ENCODE data around the gene P2RY12.

P2RY12 gene

DNA sequence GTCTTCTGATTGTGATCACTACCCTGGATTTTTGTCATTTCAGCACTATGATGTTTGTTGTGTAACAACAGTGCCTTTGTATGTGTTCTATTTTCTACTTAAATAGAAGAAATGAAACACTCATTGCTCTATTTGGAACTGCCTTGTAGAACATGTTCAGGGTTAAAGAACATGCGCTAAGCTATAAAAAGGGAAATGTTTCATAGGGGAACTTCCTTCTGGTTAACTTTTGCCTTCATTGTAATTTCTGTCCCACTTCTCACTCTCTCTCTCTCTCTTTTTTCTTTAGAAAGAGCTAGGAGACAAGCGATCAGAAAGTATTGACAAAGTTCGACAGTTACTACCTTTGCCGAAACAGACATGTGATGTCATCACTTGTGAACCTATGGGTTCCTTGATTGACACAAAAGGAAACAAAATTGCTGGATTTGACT is at the start of gene P2RY12:
TSS of gene P2RY12 (minus strand) at position 13 of the 434 bp plus-strand sequence. CDS start 45,908 bp downstream, outside the sequence.
- Histone ChIP-seq H3K4me3 (no peak within 1 kb of the TSS), H3K27ac (peak within 1 kb of the TSS in 3 of 21 experiments; percentile 16 to 55 (median 18))

DNA sequence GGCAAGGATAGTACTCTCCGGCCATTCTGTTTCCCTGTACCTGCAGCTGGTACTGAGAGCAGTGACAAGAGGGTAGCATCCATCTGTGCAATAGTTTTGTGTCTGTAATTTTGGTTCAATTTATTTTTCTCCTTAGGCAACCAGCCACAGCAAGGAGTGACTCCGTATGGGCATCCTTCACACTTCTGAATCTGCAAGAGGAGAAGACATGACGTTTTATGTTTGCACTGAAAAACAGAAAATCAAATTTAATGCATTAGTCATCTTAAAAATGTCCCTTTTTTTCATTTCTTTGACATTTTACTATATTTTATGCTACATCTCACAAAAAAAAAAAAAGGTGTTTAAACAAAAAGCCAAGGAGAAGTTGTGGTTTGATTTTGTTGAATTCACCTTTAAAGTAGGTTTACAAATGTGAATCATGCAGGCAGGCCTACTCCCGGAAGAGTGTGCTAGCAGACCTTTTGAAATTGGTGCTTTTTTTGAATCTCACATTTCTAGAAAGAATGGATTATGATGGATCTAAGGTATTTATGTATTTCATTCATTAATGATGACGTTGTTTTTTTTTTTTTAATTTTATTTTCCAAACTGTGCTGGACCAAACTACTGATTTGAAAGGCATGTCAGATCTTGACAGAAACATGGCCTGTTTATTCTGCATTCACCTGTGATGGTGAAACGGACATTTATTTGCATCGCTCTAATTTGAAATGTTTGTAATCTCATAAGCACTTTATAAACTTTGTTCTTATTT is 48.2 kb upstream of the P2RY12 start:
- Histone ChIP-seq H3K4me3 (no peak overlapping the region), H3K27ac (no peak overlapping the region)

DNA sequence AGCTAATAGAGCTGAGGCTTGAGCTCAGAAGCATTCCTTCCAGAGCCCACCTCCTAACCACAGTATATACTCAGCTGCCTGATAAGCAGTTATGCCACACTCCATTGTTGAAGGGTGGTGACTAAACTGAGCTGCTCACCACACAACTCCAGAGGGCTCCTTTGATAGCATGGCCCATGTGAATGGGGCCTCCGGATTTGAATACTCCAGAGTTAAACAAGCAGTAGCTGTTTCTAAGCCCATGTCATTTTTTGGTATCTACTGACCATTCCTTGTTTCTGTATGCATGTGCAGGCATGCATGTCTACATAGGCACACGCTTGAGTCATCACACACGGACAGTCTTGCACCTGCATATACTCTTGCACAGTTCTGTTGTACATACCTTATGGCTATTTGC is 47.4 kb upstream of the P2RY12 start:
- no peak overlapping the region for H3K4me3 ChIP-seq
- H3K27ac ChIP-seq: peak overlapping the region in 1 of 21 experiments; percentile 48

DNA sequence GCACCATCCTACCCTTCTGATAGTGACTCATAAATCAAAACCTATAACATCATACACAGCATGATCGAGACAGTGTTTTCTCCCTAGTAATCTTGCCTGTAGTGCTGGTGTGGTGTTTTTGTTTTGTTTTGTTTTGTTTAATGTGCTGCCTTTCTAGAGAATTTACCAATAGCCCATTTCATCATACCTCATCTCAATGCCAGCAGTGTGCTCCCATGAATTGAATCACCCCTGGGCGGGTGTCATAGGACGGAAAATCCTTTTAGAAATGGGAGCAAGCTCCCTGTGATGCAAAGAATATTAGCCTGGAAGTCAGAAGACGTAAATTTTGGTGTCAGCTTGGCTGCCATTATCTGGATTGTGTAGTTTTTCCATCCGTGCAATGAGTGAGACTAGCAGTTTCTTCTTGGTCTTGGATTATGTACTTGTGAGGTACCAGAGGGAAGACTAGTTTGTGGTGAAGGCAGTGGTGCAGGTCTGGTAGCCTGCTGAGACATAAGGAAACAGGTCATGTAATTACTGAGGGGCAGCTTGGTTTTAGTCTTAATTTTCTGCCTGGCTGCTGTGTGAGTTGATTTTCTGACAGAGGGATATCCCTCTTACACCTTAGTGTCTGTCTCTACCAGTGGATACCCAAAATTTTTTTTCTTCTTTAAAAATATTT is 46.4 kb upstream of the P2RY12 start:
- H3K4me3 ChIP-seq: no peak overlapping the region
- peak overlapping the region in 3 of 21 experiments; percentile 26 to 48 (median 41) for H3K27ac ChIP-seq

DNA sequence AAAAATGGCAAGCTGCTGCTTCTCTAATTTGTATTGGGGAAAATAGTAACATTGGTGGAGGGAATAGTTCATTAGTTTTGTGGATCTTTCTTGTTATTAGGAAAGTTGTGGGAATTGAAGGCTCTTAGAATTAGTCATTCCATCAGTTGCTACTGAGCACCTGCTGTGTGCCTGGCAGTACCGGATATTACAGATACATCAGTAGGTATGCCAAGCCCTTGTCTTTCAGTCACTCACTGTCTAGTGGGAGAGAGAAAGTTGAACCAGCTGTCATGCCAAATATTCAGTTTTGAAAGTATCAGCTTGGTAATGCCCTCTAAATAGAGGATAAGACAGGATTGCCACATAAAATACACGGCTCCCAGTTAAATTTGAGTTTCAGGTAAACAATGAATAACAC is 43.8 kb upstream of the P2RY12 start:
- no peak overlapping the region for H3K4me3 ChIP-seq
- no peak overlapping the region for H3K27ac ChIP-seq

DNA sequence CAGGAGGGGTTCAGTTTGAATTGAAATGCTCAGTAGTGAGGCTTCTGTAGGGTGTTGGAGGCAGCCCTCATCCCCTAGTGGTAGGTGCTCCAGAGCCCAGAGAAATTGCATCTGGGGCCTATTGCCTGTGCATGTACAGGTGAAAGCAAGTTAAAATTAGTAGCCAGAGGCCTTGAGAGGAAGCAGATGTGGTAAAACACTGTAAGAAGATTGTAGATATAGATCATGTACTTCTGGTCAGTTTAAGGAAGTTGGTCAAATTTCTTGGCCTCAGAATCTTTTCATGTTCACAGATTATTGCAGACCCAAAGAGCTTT is 41.7 kb upstream of the P2RY12 start:
- no peak overlapping the region for H3K4me3 ChIP-seq
- H3K27ac ChIP-seq: no peak overlapping the region

DNA sequence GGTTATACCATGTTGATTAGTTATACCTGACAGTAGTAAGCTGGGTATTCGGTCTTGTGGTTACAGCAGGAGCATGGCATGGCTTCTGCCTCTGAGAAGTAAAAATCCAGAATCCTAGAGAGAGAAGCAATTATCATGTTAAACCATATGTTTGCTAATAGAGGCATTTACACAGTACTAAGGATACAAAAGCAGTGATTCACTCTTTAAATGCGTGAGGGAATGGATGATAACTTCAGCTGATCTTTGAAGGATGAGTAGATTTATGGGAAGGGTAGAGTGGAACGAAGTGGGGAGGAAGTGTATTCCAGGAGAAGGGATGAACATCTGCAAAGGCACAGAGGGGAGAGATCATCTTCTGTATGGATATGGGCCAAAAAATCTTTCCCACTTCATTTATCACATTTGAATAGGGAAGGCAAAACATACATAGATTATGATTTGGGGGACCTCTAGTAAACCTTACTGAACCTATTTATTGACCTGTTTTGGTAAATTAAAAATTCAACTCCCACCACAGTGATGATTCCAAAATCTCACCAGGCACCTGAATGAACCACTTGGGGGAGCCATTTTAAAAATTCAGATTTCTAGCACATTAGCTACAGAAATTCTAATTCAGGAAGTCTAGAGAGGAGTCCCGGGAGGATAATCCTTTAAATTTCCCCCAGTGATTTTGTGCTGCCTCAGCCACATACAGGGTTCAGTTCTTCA is 41.2 kb upstream of the P2RY12 start:
- no peak overlapping the region for H3K27ac ChIP-seq
- no peak overlapping the region for H3K4me3 ChIP-seq

DNA sequence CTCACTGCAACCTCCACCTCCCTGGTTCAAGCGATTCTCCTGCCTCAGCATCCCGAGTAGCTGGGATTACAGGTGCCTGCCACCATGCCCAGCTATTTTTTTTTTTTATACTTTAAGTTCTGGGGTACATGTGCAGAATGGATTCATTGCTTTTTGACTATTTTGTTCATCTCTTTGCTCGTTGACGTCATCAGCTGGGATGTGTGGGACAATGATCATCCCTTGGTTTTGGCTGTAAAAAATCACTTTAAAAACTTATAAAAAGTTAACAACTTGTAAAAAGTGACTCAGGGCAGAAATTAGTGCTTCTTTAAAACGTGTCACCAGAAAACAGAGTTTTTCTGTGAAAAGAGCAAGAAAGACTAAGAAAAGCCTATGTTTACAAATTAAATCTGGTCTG is 38.5 kb upstream of the P2RY12 start:
- Histone ChIP-seq H3K27ac (no peak overlapping the region), H3K4me3 (no peak overlapping the region)

DNA sequence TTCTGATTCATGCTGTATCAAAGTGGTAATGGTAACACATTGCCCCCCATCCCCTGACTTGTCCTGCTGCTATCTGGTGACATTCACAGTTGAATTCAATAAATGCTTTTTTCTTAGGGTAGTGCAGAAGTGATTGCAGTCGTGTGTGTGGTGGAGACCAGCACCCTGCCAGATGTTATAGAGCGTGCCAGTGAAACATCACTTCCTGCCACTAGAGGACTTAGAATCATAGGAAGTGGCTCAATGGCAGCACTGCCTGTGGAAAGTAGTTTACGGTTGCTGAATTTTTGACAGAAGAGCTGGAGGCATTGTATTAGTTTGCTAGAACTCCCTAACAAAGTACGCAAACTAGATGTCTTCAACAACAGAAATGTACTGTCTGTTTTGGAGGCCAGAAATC is 37.4 kb upstream of the P2RY12 start:
- Histone ChIP-seq H3K27ac (no peak overlapping the region), H3K4me3 (no peak overlapping the region)

DNA sequence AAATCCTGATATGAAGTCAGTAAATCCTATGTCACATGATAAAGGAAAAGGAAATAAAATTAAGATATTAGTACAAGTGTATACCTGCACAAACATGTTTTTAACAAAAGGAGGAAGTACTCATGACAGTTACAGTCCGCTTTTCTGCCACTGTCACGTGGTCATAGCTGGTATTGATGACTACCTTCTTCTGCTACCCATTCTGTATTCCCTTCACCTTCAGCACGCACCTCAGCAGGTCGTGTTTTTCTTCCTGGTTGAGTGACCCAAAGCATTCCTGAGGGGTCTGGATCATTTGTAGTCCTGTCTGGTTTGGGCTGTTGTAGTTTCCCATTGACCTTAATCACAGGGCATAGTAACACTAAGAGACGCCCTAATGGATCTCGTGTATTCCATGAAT is 35.3 kb upstream of the P2RY12 start:
- no peak overlapping the region for H3K4me3 ChIP-seq
- H3K27ac ChIP-seq: no peak overlapping the region

DNA sequence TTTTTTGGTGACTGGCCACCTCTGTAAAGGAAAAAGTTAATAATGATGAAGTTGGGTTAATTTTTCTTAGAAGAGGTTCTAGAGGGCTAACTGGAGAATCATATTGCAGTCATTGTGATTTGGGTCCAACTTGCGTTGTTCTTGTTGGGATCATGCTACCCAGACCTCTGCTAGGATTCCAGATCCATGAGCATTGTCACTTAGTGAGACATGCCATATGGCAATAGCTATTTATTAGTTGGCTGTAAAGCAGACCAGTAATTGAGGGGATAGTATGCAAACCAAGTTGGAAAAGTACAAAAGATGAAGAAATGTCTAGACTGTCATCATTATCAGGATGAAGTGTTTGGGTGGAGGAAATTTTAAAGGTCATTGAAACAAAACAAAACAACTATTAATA is 30.7 kb upstream of the P2RY12 start:
- Histone ChIP-seq H3K27ac (no peak overlapping the region), H3K4me3 (no peak overlapping the region)

DNA sequence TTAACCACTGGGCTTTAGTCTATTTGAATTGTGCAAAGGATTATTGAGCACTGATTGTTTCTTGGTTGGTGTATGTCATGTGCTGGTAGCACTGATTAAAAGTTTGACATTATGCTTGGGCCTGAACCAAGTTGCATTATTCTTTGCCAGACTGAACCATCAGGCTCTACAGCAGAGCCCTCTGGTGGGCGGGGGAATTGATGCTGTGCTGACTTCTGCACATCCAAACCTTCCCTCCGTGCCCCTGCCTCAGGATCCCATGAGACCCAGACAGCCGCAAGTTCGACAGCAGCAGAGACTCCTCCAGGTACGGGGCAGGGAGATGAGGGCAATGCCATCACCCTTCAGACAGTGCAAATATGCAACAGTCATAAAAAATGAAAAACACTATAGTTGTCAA is 28.4 kb upstream of the P2RY12 start:
- no peak overlapping the region for H3K27ac ChIP-seq
- no peak overlapping the region for H3K4me3 ChIP-seq

DNA sequence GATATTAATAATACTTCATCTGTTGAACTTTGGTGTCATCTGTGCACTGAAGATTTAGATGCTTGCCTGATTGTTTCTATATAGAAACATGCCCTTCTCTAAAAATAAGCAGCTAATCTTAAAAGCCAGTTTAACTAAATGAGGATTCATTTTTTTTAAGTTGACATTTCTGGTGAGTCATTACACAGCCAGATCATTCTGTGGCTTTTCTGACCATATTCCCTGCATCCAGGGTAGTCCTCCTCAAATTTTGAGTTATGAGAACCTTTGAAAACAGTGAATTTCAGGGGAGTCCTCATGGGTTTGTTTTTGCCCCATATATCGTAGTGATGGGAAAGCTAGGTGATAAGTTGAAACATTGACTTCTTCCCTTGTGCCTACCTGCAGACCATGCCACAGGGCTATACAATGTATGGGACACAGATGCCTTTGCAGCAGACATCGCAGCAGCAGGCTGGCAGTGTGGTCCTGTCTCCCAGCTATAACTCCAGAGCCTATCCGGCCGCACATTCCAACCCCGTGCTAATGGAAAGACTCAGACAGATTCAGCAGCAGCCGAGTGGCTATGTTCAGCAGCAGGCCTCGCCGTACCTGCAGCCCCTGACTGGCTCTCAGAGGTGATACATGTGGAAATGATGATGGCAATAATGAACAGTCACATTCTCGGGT is 26.5 kb upstream of the P2RY12 start:
- no peak overlapping the region for H3K27ac ChIP-seq
- H3K4me3 ChIP-seq: no peak overlapping the region

DNA sequence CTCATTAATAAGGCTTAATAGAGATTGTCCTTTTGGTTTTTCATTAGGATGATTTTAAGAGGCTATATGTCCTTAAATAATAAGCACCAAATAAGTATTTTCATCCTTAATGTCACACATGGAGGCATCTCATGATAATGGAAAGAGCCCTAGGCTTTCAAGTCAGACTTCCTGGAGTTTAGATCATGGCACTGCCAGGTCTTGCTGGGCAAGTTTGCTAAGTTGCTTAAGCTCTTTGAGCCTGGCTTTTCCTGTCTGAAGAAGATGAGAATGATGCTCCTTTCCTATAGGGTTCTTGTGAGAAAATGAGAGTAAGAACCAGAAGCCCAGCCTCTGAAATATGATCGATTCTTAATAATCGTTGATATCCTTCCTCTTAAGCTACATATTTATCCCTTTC is 23.4 kb upstream of the P2RY12 start:
- no peak overlapping the region for H3K4me3 ChIP-seq
- no peak overlapping the region for H3K27ac ChIP-seq

DNA sequence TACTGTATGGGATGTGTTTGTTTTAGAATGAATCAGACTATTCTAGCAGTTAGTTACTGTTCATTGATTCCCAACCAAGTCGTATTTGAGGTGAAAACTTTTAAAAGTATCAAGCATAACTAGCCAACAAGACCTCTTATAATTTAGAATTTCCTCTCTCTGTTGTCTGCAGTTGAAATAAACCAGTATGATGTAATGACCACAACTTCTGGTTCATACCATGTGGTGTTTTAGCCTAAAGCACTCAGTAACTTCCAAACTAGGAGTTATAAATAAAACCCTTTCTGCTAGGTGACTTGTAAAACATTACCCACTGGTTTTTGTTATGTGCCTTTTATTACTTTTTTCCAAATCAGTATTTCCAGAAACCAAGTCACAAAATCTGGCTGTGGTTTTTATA is 19.8 kb upstream of the P2RY12 start:
- no peak overlapping the region for H3K4me3 ChIP-seq
- no peak overlapping the region for H3K27ac ChIP-seq

DNA sequence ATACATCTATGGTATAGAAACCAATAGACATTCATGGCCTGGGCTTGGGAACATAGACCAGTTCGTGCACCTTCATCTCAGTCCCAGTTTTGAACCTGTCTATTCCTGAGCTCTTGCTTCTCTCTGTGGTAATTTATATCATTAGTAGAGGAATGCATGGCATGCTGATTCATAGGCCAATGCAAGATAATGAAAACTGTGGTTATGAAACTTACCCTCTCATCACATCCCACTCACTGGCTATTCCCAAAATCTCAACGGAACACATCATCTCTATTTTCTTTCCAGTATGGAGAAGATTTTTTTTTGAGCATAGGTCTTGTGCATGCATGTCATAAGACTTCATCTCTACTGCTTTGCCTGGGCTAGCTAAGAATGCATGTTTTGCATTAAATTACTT is 18.7 kb upstream of the P2RY12 start:
- Histone ChIP-seq H3K27ac (no peak overlapping the region), H3K4me3 (no peak overlapping the region)

DNA sequence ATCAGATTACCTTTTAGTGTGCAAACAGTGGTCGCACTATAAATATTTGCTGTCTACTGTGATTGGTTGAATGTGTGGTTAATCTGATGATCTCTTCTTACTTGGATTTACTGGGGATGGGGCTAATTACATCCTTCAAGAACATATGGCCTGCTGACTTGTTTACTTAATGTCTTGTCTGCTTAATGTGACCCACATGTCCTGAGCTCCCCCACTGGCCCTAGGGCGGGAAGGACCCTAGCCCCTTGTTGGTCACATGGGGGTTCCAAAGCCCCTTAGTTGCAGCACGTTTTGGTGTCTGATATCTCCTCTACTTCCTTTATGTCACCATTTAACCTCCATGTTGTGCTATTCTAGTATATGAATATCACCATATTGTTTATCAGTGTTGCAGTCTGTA is 17.8 kb upstream of the P2RY12 start:
- H3K4me3 ChIP-seq: no peak overlapping the region
- no peak overlapping the region for H3K27ac ChIP-seq

DNA sequence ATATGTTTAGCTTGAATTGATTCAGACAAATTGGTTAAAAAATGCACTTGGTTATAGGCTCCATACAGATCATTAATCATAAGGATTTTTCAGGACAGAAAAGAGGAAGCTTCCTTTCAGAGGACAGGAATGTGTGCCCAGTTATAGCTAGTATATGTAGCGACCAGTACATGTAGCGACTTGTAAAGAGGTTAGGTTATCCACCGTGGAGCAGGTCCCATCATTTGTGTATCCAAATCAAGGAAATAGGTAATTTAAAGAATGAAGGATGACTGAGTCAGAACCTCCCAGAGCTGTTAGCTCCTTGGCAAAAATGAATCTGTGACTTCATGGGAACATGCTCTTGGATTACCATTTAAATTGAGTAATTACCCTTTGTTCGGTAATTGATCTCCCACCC is 15.8 kb upstream of the P2RY12 start:
- no peak overlapping the region for H3K27ac ChIP-seq
- no peak overlapping the region for H3K4me3 ChIP-seq

DNA sequence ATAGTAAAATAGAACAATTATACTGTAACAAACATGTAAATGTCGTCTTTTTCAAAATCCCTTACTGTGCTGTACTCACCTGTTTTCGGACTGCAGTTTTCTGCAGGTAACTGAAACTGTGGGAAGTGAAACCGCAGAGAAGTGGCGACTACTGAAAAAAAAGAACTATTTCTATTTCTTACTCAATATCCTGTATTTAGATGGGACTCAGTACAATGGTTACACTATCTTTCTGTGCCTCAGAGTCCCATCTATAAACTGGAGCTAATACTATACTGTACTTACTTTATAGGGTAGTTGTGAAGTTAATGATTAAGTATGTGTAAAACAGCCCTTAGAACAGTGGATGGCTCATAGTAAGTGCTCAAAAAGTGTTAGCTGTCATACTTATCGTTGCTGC is 14.3 kb upstream of the P2RY12 start:
- H3K4me3 ChIP-seq: no peak overlapping the region
- no peak overlapping the region for H3K27ac ChIP-seq

DNA sequence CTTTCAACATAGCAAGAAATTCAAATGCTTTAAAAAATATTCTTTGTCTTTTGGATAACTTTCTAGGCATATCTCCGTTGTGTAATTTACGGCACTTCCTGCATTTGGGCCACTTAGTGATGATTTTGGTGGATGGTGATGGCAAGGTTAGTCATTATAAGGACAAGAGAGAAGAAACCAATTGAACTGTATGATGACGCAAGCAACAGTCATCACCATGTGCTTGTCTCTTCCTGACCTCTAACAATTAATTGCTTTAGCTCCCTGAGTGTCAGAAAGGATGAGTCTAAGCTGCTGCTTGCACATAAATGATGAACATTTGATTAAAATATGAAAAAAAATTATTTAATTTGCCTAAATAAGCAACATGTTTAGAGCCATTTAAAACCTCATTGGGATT is 11.3 kb upstream of the P2RY12 start:
- Histone ChIP-seq H3K4me3 (no peak overlapping the region), H3K27ac (no peak overlapping the region)

DNA sequence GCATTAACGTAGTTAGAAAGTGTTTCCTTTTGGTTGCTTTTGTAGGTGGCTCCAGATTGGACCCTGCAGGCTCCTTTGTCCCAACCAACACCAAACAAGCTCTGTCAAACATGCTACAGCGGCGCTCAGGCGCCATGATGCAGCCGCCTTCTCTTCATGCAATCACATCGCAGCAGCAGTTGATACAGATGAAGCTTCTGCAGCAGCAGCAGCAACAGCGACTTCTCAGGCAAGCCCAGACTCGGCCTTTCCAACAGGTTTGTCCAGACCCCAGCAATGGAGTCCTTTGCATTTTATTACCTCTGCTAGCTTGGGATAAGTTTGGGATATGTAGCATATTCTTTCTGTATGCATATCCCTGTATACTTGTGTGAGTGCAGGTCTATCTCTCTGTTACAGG is 10.1 kb upstream of the P2RY12 start:
- no peak overlapping the region for H3K4me3 ChIP-seq
- H3K27ac ChIP-seq: peak overlapping the region in 6 of 21 experiments; percentile 5 to 44 (median 17)

Measured in skin epidermis (tissue), 12 donors.